Esophagus mucosa (tissue), 1 donor: ENCODE data around the gene MRPL23. TPM values are rescaled to one million over a fixed set of nuclear protein-coding genes. Genes with fewer than 3 reads are reported as not detected.

Source experiments
- ATAC-seq: fragments of 200-7000 bp; cut with Tn5 transposase; one replicate; pipeline ENCODE4 v1.9.1; 2020
- total RNA-seq: library from RNA; stranded (reverse); gene quantifications from one replicate; pipeline ENCODE4 v1.2.4, GENCODE V29; 2023
- donor health status: DM: yes; HTN: yes; CAD: no.

Gene MRPL23
- total RNA-seq, 1 donor from 2014 or later = 44.4 TPM

GRCh38 chr11:1959786-1960185 lies 12.7 kb downstream of the MRPL23 start:
- no peak for ATAC-seq

- no peak for ATAC-seq
Observed at GRCh38 chr11:1963864-1964263, 16.7 kb downstream of the MRPL23 start.

GRCh38 chr11:1964348-1964747 lies 17.2 kb downstream of the MRPL23 start:
- no peak for ATAC-seq

- no peak for ATAC-seq
Observed at GRCh38 chr11:1964955-1965354, 17.8 kb downstream of the MRPL23 start.

GRCh38 chr11:1966531-1966930 lies 19.4 kb downstream of the MRPL23 start:
- no peak for ATAC-seq

GRCh38 chr11:1967641-1968225 lies 20.6 kb downstream of the MRPL23 start:
- ATAC-seq = no peak

- peak; percentile 11 for ATAC-seq
Observed at GRCh38 chr11:1968454-1969002, 21.4 kb downstream of the MRPL23 start.

- no peak for ATAC-seq
Observed at GRCh38 chr11:1969035-1969434, 21.9 kb downstream of the MRPL23 start.

- ATAC-seq = no peak
Observed at GRCh38 chr11:1969776-1970175, 22.6 kb downstream of the MRPL23 start.

GRCh38 chr11:1970956-1971355 lies 23.8 kb downstream of the MRPL23 start:
- no peak for ATAC-seq

- no peak for ATAC-seq
Observed at GRCh38 chr11:1975185-1975584, 28.1 kb downstream of the MRPL23 start.

- no peak for ATAC-seq
Observed at GRCh38 chr11:1978720-1979473, 31.8 kb downstream of the MRPL23 start.

- ATAC-seq = no peak
Observed at GRCh38 chr11:1979607-1980006, 32.5 kb downstream of the MRPL23 start.

- no peak for ATAC-seq
Observed at GRCh38 chr11:1982873-1983600, 35.9 kb downstream of the MRPL23 start.

GRCh38 chr11:1983601-1983961 lies 36.4 kb downstream of the MRPL23 start:
- ATAC-seq = no peak

- ATAC-seq = no peak
Observed at GRCh38 chr11:1987024-1987423, 39.9 kb downstream of the MRPL23 start.

GRCh38 chr11:1988174-1988573 lies 41.0 kb downstream of the MRPL23 start:
- ATAC-seq = no peak

GRCh38 chr11:1988667-1989317 lies 41.7 kb downstream of the MRPL23 start:
- no peak for ATAC-seq

- no peak for ATAC-seq
Observed at GRCh38 chr11:1989953-1990352, 42.8 kb downstream of the MRPL23 start.

- no peak for ATAC-seq
Observed at GRCh38 chr11:1990872-1991578, 43.9 kb downstream of the MRPL23 start.

- no peak for ATAC-seq
Observed at GRCh38 chr11:1992111-1992510, 45.0 kb downstream of the MRPL23 start.

GRCh38 chr11:1994121-1994520 lies 47.0 kb downstream of the MRPL23 start:
- ATAC-seq = no peak
